HUES64 (cell line): Measurements from ENCODE around the gene SMYD5.

ENCODE experiments used
- H3K27ac ChIP-seq: 2 replicates; pipeline ENCODE4 v1.7.0; 2013; ENCODE audit warnings: low read depth, low read length, inconsistent platforms
- H3K27me3 ChIP-seq: 2 replicates; pipeline ENCODE4 v1.6.1; 2013; ENCODE audit warnings: mild to moderate bottlenecking, low read length; ENCODE audit not compliant: insufficient read depth
- H3K36me3 ChIP-seq: 2 replicates; pipeline ENCODE4 v1.6.1; 2013; ENCODE audit warnings: mild to moderate bottlenecking, low read length; ENCODE audit not compliant: insufficient read depth
- H3K4me1 ChIP-seq: 2 replicates; pipeline ENCODE4 v1.6.1; 2013; ENCODE audit warnings: mild to moderate bottlenecking, low read length, moderate library complexity; ENCODE audit not compliant: insufficient read depth
- H3K4me3 ChIP-seq: 2 replicates; pipeline ENCODE4 v1.5.1; 2013; ENCODE audit warnings: mild to moderate bottlenecking, low read length, moderate library complexity
- H3K9ac ChIP-seq: 2 replicates; pipeline ENCODE4 v1.6.1; 2013; ENCODE audit warnings: mild to moderate bottlenecking, low read depth, low read length
- H3K9me3 ChIP-seq: 2 replicates; pipeline ENCODE4 v1.6.1; 2013; ENCODE audit warnings: low read depth, low read length; ENCODE audit not compliant: insufficient read depth
- WGBS: fragments of 150-250, 120-280 bp; methylation state at CpG from one replicate; pipeline ENCODE4 v1.1.7; 2013; ENCODE audit warnings: missing lambda C conversion rate; 5-methylcytosine and 5-hydroxymethylcytosine counted together

SMYD5 gene

GRCh38 chr2:73243884-73244570 is 30.0 kb downstream of the SMYD5 start:
- Histone ChIP-seq H3K27me3 (no peaks in the 10 kb centered on the region), H3K36me3 (peaks cover 97% of the 10 kb centered on the region), H3K4me1 (no peaks in the 10 kb centered on the region), H3K9me3 (no peaks in the 10 kb centered on the region), H3K27ac (no peak overlapping the region), H3K9ac (no peak overlapping the region), H3K4me3 (no peak overlapping the region)
- WGBS: 79% methylated on average over 5 of the region's 5 CpGs

DNA sequence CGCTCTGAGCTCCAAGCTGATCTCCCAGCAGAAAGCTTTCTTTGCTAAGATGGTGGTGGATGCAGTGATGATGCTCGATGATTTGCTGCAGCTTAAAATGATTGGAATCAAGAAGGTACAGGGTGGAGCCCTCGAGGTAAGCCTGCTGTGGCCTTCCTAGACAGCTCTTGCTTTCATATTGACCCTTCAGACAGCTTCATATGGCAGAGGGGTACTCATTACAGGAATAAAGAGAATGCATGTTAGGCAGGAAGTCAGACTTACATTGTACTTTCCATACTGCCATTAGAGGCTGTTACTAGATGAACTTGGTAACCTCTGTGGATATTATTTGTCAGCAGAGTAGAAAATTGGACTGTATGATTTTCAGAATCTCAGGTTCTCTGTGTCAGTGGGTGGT is 30.5 kb downstream of the SMYD5 start:
- WGBS: 89% methylated on average over 3 of the region's 3 CpGs
- Histone ChIP-seq H3K4me3 (no peak overlapping the region), H3K9ac (no peak overlapping the region), H3K27ac (no peak overlapping the region), H3K4me1 (no peaks in the 10 kb centered on the region), H3K36me3 (peaks cover 97% of the 10 kb centered on the region), H3K27me3 (no peaks in the 10 kb centered on the region), H3K9me3 (no peaks in the 10 kb centered on the region)

GRCh38 chr2:73246850-73247249 is 32.8 kb downstream of the SMYD5 start:
- H3K36me3 ChIP-seq: peaks cover 98% of the 10 kb centered on the region
- H3K4me1 ChIP-seq: no peaks in the 10 kb centered on the region
- H3K4me3 ChIP-seq: no peak overlapping the region
- H3K27ac ChIP-seq: no peak overlapping the region
- H3K9me3 ChIP-seq: no peaks in the 10 kb centered on the region
- H3K27me3 ChIP-seq: no peaks in the 10 kb centered on the region
- WGBS: 98% methylated on average over 3 of the region's 3 CpGs
- H3K9ac ChIP-seq: no peak overlapping the region

DNA sequence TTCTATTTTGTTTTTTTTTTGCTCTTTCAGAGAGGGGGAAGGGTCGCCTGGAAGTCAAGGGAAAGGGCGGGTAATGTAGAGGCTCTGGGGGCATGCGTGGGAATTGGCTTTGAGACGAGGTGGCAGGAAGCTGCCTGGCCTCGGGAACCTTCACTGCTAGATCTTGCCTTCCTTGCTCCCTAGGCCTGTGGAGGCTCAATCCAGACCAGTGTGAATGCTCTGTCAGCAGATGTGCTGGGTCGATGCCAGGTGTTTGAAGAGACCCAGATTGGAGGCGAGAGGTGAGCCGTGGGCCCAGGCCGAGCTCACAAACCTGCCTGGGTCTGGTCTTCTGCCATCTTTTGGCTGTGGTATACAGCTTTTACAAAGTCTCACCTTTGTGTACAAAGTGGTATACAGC is 35.6 kb downstream of the SMYD5 start:
- WGBS: 93% methylated on average over 9 of the region's 9 CpGs

GRCh38 chr2:73250872-73251846 is 37.1 kb downstream of the SMYD5 start:
- H3K27me3 ChIP-seq: no peaks in the 10 kb centered on the region
- no peak overlapping the region for H3K9ac ChIP-seq
- peaks cover 6% of the 10 kb centered on the region; the same call in 1 of the 2 replicates for H3K4me1 ChIP-seq
- H3K9me3 ChIP-seq: no peaks in the 10 kb centered on the region
- peaks cover 86% of the 10 kb centered on the region for H3K36me3 ChIP-seq
- no peak overlapping the region for H3K4me3 ChIP-seq
- H3K27ac ChIP-seq: no peak overlapping the region
- WGBS: 95% methylated on average over 17 of the region's 17 CpGs

More for the DNA sequence above, 35.6 kb downstream of the SMYD5 start:
- Histone ChIP-seq H3K9me3 (no peaks in the 10 kb centered on the region), H3K4me3 (no peak overlapping the region), H3K9ac (no peak overlapping the region), H3K27me3 (no peaks in the 10 kb centered on the region), H3K36me3 (peaks cover 100% of the 10 kb centered on the region), H3K27ac (no peak overlapping the region), H3K4me1 (no peaks in the 10 kb centered on the region)

- WGBS: 97% methylated on average over 16 of the region's 17 CpGs
- Histone ChIP-seq H3K4me1 (peaks cover 6% of the 10 kb centered on the region; the same call in 1 of the 2 replicates), H3K36me3 (peaks cover 73% of the 10 kb centered on the region), H3K9me3 (no peaks in the 10 kb centered on the region), H3K27ac (no peak overlapping the region), H3K27me3 (no peaks in the 10 kb centered on the region), H3K9ac (no peak overlapping the region), H3K4me3 (no peak overlapping the region)
Observed at GRCh38 chr2:73252238-73253027, 38.4 kb downstream of the SMYD5 start.

DNA sequence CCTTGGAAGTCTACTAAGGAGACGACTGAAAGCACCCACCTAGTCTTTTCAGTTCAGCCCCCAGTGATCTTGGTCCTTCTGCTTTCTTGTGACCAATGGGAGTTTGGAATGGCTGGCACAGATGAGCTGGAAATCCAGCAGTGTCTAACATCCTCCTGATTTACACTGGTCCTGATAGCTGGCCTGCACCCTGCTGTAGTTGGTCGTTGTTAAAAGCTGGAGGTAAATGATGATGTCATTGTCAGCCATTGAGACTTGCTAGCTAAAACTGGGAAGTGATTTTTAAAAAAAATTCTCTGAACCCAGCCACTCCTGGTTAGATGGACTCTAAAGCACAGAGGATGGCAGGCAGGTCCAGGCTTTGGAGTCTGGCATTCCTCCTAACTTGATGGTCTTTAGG is 39.4 kb downstream of the SMYD5 start:
- Histone ChIP-seq H3K36me3 (peaks cover 63% of the 10 kb centered on the region), H3K9ac (no peak overlapping the region), H3K27me3 (no peaks in the 10 kb centered on the region), H3K4me1 (peaks cover 6% of the 10 kb centered on the region; the same call in 1 of the 2 replicates), H3K4me3 (no peak overlapping the region), H3K9me3 (no peaks in the 10 kb centered on the region), H3K27ac (no peak overlapping the region)
- 95% methylated on average over 2 of the region's 2 CpGs for WGBS

- peaks cover 58% of the 10 kb centered on the region for H3K36me3 ChIP-seq
- H3K9me3 ChIP-seq: no peaks in the 10 kb centered on the region
- no peak overlapping the region for H3K9ac ChIP-seq
- peaks cover 6% of the 10 kb centered on the region; the same call in 1 of the 2 replicates for H3K4me1 ChIP-seq
- no peak overlapping the region for H3K4me3 ChIP-seq
- no peak overlapping the region for H3K27ac ChIP-seq
- 95% methylated on average over 3 of the region's 3 CpGs for WGBS
- no peaks in the 10 kb centered on the region for H3K27me3 ChIP-seq
Observed at GRCh38 chr2:73253901-73254300, 39.9 kb downstream of the SMYD5 start.

GRCh38 chr2:73254343-73255006 is 40.4 kb downstream of the SMYD5 start:
- Histone ChIP-seq H3K27ac (no peak overlapping the region), H3K4me3 (no peak overlapping the region), H3K9ac (no peak overlapping the region), H3K4me1 (peaks cover 6% of the 10 kb centered on the region; the same call in 1 of the 2 replicates), H3K9me3 (no peaks in the 10 kb centered on the region), H3K36me3 (peaks cover 53% of the 10 kb centered on the region), H3K27me3 (no peaks in the 10 kb centered on the region)
- WGBS: 96% methylated on average over 7 of the region's 7 CpGs

GRCh38 chr2:73255007-73255644 is 41.1 kb downstream of the SMYD5 start:
- Histone ChIP-seq H3K36me3 (peaks cover 46% of the 10 kb centered on the region), H3K27ac (no peak overlapping the region; the same call in 1 of the 2 replicates), H3K4me3 (no peak overlapping the region), H3K27me3 (no peaks in the 10 kb centered on the region), H3K4me1 (peaks cover 6% of the 10 kb centered on the region; the same call in 1 of the 2 replicates), H3K9me3 (no peaks in the 10 kb centered on the region), H3K9ac (no peak overlapping the region)
- 83% methylated on average over 4 of the region's 4 CpGs for WGBS
